ENCODE measurements around the gene ST3GAL4.
A peak's percentile ranks its signal among the peaks of the same experiment; 100 is the strongest.
"Not testable (repeated sequence)": the region's sequence is repeated elsewhere in the genome, so short reads cannot be mapped to it uniquely, and the experiment has no call there.

The ST3GAL4 gene

GRCh38 chr11:126347751-126348668, 7.5 kb upstream of the ST3GAL4 start:
- no peak for DNase-seq

- DNase-seq: no peak
These were observed 6.5 kb upstream of the ST3GAL4 start for GRCh38 chr11:126348806-126349582.

- DNase-seq: no peak
These were observed 4.7 kb upstream of the ST3GAL4 start for GRCh38 chr11:126350836-126351235.

DNA sequence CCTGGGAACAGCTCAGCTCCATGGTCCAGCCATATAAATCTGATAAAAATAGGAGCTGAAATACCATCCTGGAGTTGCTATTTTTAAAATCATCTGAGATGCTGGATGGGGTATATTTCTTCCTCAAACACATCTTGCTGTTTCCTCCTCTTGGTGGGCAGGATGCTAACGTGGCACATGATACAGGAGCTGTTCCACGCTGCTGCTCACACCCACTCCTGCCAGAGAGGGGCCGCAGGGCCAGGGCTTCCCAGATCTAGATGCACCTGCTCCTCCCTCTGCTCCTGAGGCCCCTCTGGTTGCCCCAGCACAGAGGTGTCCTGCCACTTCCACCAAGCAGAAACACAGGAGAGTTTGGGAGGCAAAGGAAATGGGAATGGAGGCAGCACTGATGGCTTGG, 3.3 kb upstream of the ST3GAL4 start:
- no peak for DNase-seq

DNA sequence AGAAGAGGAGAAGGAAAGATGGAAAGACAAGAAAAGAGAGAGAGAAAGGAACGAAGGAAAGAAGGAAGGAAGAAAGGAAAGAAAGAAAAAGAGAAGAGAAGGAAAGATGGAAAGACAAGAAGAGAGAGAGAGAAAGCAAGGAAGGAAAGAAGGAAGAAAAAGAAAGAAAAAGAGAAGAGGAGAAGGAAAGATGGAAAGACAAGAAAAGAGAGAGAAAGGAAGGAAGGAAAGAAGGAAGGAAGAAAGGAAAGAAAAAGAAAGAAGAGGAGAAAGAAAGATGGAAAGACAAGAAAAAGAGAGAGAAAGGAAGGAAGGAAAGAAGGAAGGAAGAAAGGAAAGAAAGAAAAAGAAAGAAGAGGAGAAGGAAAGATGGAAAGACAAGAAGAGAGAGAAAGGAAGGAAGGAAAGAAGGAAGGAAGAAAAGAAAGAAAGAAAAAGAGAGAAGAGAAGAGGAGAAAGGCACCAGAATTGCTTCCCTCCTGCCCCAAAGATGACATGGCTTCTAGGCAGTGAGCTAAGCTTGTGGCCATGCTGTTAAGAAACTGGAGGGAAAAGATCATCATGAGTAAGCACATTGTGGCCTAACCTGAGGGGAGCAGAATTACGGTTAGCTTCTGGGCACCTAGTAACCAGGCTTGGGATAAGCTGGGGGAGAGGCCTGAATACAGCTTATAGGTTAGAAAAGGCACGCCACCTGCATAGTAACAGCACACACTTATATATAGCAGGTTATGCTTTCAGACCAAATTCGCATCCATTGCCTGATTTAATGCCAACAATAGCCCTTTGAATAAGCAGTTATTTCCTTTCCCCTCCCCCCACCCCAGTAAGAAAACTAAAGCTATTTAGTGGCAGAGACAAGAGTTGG, 2.3 kb upstream of the ST3GAL4 start:
- peak; percentile 40 for DNase-seq

DNA sequence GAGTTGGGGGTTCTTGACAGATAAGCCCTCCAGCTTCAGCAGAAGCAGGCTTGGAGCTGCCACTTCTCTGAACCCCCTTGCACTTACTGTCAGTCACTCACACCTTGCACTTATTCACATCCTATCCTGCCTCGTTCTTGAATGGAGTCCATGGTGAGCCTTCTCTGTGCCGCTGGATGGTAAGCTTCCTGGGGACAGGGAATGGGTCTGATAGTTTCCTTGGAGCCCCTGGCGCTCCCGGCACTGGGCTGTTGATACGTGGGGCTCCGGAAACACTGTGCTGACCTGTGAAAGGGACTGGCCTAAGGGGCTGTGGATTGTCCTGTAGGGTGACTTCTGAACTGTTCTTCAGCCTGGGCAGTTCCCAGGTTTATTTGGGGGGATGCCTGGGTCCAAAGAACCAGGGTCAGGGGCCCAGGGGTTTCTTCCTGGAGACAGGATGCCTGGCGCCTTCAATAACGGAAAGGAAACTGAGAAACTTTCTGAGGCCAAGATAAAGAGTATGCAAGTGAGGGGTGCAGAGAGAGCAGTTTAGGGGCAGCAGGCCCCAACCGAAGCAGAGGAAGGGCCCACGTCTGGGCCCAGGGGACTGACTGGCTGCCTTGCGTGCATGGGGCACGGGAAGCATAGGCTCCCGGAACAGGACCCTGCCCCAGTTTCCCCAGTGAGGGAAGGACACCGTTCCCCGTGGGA, 709 bp upstream of the ST3GAL4 start:
- DNase-seq: no peak

- peak; percentile 36 for DNase-seq
These were observed 726 bp downstream of the ST3GAL4 start for GRCh38 chr11:126355926-126356897.

DNA sequence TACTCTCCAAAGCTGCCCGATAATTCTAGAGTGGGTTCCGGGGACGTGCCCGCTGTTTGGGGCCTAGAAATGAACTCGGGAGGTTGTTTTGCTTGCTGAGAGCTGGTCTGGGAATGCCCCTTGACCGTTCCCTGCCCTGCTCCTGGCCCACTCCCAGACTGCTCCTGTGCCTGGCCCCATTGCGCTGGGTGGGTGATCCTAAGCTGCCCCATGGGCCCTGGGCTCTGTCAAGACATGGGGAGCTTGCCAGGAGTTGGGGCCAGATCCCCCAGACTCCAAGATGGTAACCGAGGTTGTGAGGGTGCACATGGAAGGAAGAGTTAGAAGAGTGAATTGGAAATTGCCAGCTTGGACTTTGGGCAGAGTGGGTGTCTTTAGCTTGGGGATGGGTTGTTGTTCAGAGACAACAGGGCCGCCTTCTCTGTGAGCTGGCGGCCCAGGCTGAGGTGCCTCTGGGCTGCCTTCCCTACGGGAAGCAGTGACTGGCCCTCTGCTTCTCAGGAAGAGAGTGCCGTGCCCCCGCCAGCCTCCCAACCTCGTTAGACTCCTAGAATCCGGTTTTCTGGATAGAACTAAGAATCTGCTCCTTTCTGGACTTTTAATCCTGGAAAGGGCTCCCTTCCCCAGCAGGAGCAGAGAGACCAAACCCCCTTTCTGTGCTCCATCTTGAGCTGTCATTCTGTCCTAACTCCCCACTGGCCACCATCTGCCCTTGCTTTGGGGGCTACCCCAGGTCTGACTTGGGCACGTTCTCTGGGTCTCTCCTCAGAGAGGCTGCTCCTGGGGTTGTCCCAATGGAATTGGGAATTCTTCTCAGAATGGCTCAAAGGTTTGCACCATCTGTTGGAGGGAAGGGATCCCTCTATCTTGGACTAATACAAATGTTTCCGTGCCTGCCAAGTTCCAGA, 1.8 kb downstream of the ST3GAL4 start:
- DNase-seq: no peak

- DNase-seq: no peak
These were observed 2.7 kb downstream of the ST3GAL4 start for GRCh38 chr11:126357969-126358762.

GRCh38 chr11:126358763-126359160, 3.3 kb downstream of the ST3GAL4 start:
- DNase-seq: no peak

- no peak for DNase-seq
These were observed 4.1 kb downstream of the ST3GAL4 start for GRCh38 chr11:126359431-126360048.

GRCh38 chr11:126360049-126360446, 4.6 kb downstream of the ST3GAL4 start:
- no peak for DNase-seq

DNA sequence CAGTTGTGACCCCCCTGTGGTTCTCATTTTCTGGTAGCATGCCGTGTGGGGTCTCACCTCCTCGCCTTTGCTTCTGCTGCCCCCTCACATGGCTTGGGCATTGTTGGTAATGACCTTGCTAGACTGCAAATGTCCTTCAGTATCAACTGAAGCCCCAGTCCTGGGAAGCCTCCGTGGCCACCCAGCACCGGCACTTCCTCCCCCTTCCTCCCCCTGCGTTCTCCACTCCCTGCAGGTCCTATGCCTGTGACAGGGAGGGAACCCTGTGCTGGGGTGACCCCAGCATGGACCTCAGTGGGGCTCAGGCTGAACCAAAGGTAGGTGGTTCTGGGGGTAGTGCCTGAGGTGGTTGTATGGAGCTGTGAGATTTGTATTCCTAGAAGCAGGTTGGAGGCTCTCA, 5.9 kb downstream of the ST3GAL4 start:
- no peak for DNase-seq

- DNase-seq: no peak
These were observed 7.6 kb downstream of the ST3GAL4 start for GRCh38 chr11:126362879-126363655.

DNA sequence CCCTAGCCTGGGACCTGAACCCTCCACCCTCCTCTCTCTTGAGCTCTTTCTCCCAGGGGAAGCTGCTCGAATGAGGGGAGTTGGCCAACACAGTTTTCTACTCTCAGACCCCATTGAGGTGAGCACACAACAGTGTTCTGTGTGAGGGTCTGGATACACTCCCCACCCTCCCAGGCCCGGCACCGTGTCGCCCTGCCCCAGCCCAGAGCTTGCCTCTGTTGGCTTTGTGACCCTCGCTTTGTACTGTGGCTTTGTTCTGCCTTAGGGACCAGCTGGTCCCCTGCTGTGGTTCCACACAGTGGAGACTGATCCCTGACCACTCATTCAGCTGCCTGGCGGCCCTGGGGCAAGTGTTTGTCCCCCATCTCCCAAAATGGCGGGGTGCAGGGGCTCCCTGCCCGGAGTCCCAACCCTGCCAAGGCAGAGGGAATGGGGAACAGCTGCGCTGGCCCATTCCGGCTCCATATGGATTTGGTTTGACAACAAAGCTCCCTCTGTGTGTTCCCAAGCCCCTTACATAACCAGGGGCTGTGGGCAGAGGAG, 8.3 kb downstream of the ST3GAL4 start:
- no peak for DNase-seq

- not testable (repeated sequence) for DNase-seq
These were observed 9.2 kb downstream of the ST3GAL4 start for GRCh38 chr11:126364735-126365134.

DNA sequence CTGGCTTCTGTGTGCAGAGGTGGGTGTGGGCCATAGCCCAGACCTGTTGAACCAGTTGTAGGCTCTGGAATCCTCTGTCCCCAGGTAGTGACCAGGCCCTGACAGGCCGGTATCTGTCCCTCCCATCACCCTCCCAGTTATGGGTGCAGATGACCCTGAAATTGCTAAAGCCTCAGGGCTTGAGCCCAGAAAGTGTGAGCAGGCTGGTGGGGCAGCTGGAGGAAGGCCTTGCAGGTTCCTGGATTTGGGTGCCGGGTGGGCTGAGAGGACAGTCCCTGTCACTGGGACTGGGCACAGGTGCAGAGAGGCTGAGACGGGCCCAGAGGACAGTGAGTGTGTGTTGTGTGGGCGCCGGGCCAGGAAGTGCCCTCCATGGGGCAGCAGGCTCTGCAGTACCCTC, 10.0 kb downstream of the ST3GAL4 start:
- not testable (repeated sequence) for DNase-seq

Measured in stimulated activated CD4-positive, alpha-beta T cell treated with anti-CD3 and anti-CD28 coated beads, Interleukin-15, amount 100 ng/mL, for 24 hours (primary cell).